GM12874 (cell line): ENCODE results near the gene GYS2.

Experiments used
- TF ChIP-seq, protein P1 (sequence below): IDR thresholded peaks from 2 replicates; pipeline ENCODE4 v1.5.1; 2011; ENCODE audit warnings: low read depth, mild to moderate bottlenecking, control low read depth, low read length, moderate library complexity; ENCODE audit not compliant: insufficient read depth

Gene GYS2

GRCh38 chr12:21643758-21644157 lies 39.1 kb upstream of the GYS2 start:
- TF ChIP-seq, protein P1, sequence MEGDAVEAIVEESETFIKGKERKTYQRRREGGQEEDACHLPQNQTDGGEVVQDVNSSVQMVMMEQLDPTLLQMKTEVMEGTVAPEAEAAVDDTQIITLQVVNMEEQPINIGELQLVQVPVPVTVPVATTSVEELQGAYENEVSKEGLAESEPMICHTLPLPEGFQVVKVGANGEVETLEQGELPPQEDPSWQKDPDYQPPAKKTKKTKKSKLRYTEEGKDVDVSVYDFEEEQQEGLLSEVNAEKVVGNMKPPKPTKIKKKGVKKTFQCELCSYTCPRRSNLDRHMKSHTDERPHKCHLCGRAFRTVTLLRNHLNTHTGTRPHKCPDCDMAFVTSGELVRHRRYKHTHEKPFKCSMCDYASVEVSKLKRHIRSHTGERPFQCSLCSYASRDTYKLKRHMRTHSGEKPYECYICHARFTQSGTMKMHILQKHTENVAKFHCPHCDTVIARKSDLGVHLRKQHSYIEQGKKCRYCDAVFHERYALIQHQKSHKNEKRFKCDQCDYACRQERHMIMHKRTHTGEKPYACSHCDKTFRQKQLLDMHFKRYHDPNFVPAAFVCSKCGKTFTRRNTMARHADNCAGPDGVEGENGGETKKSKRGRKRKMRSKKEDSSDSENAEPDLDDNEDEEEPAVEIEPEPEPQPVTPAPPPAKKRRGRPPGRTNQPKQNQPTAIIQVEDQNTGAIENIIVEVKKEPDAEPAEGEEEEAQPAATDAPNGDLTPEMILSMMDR: no peak

- TF ChIP-seq, protein P1: no peak
Measured at GRCh38 chr12:21642707-21643389, 38.2 kb upstream of the GYS2 start.

- TF ChIP-seq, protein P1: no peak
Measured at GRCh38 chr12:21638054-21638891, 33.6 kb upstream of the GYS2 start.

DNA sequence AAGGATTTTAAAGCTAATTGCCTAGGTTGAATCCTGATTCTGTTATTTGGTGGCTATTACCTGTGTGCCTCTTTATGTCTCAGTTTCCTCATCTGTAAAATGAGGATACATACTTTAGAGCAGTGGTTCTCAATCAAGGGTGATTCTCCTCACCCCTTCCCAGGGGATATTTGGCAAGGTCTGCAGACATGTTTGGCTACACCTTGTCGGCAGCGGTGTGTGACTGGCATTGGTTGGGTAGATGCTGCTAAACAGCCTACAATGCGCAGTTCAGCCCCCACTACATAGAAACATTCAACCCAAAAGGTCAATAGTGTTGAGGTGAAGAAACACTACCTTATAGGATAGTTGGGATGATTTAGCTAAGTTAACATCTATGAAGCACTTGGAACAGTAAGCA lies 29.6 kb upstream of the GYS2 start:
- TF ChIP-seq, protein P1: no peak

DNA sequence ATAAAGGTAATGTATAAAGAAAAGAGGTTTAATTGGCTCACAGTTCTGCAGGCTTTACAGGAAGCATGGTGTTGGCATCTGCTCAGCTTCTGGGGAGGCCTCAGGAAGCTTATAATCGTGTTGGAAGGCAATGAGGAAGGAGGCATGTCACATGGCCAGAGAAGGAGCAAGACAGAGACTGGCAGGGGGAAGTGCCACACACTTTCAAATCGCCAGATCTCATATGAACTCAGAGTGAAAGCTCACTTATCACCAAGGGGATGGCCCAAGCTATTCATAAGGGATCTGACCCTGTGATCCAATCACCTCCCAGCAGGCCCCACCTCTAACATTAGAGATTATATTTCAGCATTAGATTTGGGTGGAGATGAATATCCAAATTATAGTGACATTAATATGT lies 26.7 kb upstream of the GYS2 start:
- TF ChIP-seq, protein P1: no peak

GRCh38 chr12:21627924-21628323 lies 23.3 kb upstream of the GYS2 start:
- TF ChIP-seq, protein P1: no peak

DNA sequence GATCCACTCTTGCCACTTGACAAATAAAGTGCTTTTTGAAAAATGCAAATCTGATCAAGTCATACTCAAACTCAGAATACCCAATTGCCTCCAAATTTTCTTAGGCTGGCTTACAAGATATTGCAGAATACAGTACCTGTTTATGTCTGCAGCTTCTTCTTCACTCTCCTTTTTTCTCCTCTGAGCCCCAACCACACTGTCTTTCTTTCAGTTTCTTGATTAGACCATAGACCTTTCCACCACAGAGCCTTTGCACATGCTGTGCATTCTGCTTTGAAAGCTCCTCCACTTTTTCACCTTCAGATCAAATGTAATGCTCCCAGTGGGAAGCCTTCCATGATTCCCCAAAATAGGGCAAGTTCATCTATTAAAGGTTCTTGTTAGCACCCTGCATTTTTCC lies 13.9 kb upstream of the GYS2 start:
- TF ChIP-seq, protein P1: no peak
